GM12892 (cell line): ENCODE data around the gene MVB12B.

ENCODE experiments used
- POLR2A ChIP-seq: IDR thresholded peaks from 2 replicates; pipeline ENCODE4 v1.6.1; 2011; ENCODE audit warnings: low read depth, low read length, control low read depth
- POLR2AphosphoS5 ChIP-seq: IDR thresholded peaks from 2 replicates; pipeline ENCODE4 v1.6.1; 2011; ENCODE audit warnings: low read depth, low read length, control low read depth
- TAF1 ChIP-seq: IDR thresholded peaks from 2 replicates; pipeline ENCODE4 v1.6.1; 2011; ENCODE audit warnings: low read depth, mild to moderate bottlenecking, control low read depth, low read length, borderline replicate concordance

GRCh38 chr9:126449725-126450667 lies 123.4 kb downstream of the MVB12B start:
- TF ChIP-seq POLR2AphosphoS5 (no peak), TAF1 (no peak), POLR2A (no peak)
